Mucosa of rectum (tissue), 2 donors: ENCODE data around the gene PARG.

Experiments used
- H3K27ac ChIP-seq, 2 donors: one replicate each; pipeline ENCODE4 v1.7.0; 2013; ENCODE audit warnings: inconsistent platforms in 2 of 2, low read depth in 2 of 2, low read length in 2 of 2
- H3K27me3 ChIP-seq, 2 donors: one replicate each; pipeline ENCODE4 v1.7.0; 2013; ENCODE audit warnings: low read length in 2 of 2; ENCODE audit not compliant: control insufficient read depth in 2 of 2, insufficient read depth in 2 of 2
- H3K36me3 ChIP-seq, 2 donors: one replicate each; pipeline ENCODE4 v1.7.0; 2013; ENCODE audit warnings: low read length in 2 of 2; ENCODE audit not compliant: control insufficient read depth in 2 of 2, insufficient read depth in 2 of 2
- H3K4me1 ChIP-seq, 2 donors: one replicate each; pipeline ENCODE4 v1.7.0; 2013; ENCODE audit warnings: low read length in 2 of 2, mild to moderate bottlenecking in 1 of 2; ENCODE audit not compliant: control insufficient read depth in 2 of 2, insufficient read depth in 2 of 2
- H3K4me3 ChIP-seq, 2 donors: one replicate each; pipeline ENCODE4 v1.7.0; 2013; ENCODE audit warnings: low read length in 2 of 2
- H3K9ac ChIP-seq, 2 donors: one replicate each; pipeline ENCODE4 v1.7.0; 2013; ENCODE audit warnings: low read length in 2 of 2, low read depth in 1 of 2, mild to moderate bottlenecking in 1 of 2
- H3K9me3 ChIP-seq, 2 donors: one replicate each; pipeline ENCODE4 v1.7.0; 2013; ENCODE audit warnings: low read length in 2 of 2; ENCODE audit not compliant: control insufficient read depth in 2 of 2
- donor health status: healthy.
- donor health status: Normal muscosa, but diverticular disease.

The PARG gene

DNA sequence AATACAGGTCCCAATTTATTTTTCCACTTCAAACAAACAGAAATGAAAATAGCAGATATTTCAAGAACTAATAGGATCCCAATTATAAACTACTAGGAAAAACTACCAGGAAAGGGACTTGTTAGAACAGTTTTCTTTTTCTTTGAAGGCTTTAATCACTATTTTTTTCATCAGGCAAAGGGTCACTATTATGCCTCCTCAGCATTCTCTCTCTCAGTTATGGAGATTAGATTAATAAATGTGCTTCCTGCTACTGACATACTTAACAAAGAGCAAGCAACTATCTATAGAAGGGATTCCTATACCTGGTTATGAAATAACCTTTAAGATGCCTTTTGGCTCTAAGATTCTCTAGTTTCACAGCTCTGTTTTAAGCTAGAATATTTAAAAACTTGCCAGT is 108.7 kb downstream of the PARG start:
- Histone ChIP-seq H3K4me3 (no peak overlapping the region), H3K4me1 (peaks cover 0 to 2% of the 10 kb centered on the region in 2 donors), H3K36me3 (peaks cover 8 to 11% of the 10 kb centered on the region in 2 donors), H3K27ac (no peak overlapping the region), H3K9me3 (no peaks in the 10 kb centered on the region), H3K9ac (no peak overlapping the region), H3K27me3 (no peaks in the 10 kb centered on the region)

DNA sequence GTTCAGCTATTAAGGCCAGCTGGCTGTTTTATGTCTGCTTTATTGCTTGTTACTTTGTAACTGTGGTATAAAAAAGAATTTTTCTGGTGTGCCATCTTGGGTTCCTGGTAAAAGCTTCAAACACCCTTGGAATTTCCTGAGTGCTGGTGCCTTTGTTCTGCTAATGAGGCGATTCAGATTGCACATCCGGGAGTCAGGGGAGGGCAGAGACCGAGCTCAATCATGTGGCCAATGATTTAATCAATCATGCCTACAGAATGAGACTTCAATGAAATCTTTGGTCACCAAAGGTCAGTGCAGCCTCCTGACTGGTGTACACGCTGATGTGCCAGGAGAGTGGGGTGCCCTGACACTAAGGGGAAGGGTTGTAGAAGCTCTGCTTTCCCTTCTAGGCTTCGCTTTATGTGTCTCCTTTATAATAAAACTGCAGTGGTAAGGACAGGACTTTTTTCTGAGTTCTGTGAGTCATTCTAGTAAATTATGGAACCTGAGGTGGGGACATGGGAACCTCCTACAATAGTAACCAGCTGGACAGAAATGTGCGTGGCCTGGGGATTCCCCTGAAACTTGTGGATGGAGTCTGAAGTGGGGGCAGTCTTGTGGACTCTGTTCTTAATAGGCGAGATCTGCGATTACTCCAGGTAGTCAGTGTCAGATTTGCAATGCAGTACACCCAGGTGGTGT is 110.3 kb downstream of the PARG start:
- Histone ChIP-seq H3K27ac (no peak overlapping the region), H3K4me3 (no peak overlapping the region), H3K36me3 (peaks cover 8 to 9% of the 10 kb centered on the region in 2 donors)

DNA sequence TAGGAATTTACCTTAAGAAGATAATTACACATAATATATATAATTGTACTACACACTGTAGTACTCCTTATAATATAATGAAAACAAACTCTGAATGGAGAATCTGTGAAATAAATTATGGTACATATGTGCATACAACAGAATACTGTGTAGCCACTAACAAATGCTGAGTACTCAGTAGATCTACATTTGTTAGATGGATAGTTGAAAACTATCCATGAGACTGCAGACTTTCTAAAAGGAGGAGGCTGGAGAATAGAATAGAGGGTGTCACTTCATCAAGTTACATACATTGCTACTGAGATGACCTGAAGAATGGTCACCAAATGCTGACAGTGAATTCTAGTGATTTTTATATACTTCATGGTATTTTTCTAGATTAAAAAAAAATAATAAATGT is 111.0 kb downstream of the PARG start:
- Histone ChIP-seq H3K4me3 (no peak overlapping the region), H3K9ac (no peak overlapping the region), H3K27ac (no peak overlapping the region), H3K36me3 (peaks cover 7 to 9% of the 10 kb centered on the region in 2 donors), H3K27me3 (no peaks in the 10 kb centered on the region), H3K9me3 (no peaks in the 10 kb centered on the region), H3K4me1 (no peaks in the 10 kb centered on the region)

More for the DNA sequence above, 110.3 kb downstream of the PARG start:
- no peaks in the 10 kb centered on the region for H3K9me3 ChIP-seq
- H3K27me3 ChIP-seq = no peaks in the 10 kb centered on the region
- no peaks in the 10 kb centered on the region for H3K4me1 ChIP-seq
- H3K9ac ChIP-seq = no peak overlapping the region

DNA sequence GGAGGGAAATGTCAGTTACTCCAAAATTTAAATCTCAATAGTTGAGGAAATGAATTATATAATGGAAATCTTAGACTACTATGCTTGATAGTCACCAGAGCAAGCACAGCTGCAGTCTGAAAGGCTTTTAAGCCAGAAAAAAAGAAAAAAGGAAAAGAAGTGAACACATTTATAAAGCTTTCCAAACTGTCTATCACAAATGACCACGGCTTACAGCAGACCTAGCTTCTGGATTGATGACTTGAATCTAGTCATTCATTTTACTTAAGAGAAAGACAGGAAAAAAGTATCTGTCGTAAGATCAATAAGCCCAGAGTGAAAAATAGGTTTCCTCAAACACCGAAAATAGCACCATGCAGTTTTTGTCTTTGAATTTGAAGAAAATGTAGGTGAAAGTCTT is 111.8 kb downstream of the PARG start:
- H3K27ac ChIP-seq = no peak overlapping the region
- H3K9me3 ChIP-seq = no peaks in the 10 kb centered on the region
- H3K4me1 ChIP-seq = no peaks in the 10 kb centered on the region
- H3K36me3 ChIP-seq = peaks cover 3 to 14% of the 10 kb centered on the region in 2 donors
- H3K4me3 ChIP-seq = no peak overlapping the region
- no peaks in the 10 kb centered on the region for H3K27me3 ChIP-seq
- H3K9ac ChIP-seq = no peak overlapping the region

DNA sequence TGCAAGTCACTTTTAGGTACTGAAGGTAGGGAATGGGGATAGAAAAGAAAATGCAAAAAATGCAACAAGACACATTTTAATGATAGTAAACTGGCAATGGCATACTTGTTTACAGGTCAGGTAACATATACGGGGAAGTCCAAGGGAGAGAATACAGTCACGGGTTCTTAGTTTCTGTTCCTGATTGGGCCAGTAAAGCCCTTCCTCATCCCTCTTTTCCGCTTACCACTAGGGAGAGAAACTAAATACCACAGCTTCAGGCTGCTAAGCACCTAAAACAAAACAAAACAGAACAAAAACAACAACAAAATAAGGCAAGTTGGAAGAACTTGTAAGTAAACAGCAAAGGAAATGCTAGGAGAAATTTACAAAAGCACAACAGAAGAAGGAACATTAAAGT is 114.5 kb downstream of the PARG start:
- Histone ChIP-seq H3K9ac (no peak overlapping the region), H3K27me3 (no peaks in the 10 kb centered on the region), H3K9me3 (no peaks in the 10 kb centered on the region), H3K4me3 (no peak overlapping the region), H3K4me1 (no peaks in the 10 kb centered on the region), H3K27ac (no peak overlapping the region), H3K36me3 (peaks cover 2 to 14% of the 10 kb centered on the region in 2 donors)

DNA sequence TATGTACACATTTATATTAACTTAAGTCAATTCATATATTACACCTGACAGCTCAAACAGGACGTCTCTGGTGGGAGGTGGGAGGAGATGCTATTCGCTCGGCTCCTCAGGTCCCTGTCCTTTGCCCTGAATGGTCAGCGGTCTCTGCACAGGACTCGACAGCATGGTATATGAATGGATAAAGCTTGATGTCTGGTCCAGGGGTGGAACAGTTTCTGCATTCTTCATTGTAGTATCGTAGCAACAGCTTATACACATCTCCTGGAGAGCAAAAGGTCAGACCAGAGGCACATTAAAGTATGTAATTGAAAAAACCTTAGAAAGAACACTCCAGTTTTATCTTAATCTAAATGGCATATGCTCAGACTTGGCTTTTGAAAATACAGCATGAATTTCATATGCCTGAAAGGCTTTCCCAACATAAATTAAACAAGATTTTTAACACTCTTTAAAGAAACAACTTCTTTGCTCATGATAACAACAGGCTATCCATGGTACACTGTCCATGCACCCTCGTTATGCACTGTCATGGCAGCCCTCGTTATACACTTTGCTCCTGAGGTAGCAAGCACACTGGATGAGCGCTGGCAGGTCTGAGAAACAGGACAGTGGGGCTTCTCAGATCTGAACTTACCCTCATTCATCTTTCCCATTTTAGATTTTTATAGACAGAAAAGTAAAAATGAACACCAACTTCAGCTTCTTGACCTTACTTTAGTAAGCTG is 122.4 kb downstream of the PARG start:
- H3K4me3 ChIP-seq = no peak overlapping the region
- no peaks in the 10 kb centered on the region for H3K9me3 ChIP-seq
- H3K9ac ChIP-seq = no peak overlapping the region
- H3K27ac ChIP-seq = no peak overlapping the region
- H3K4me1 ChIP-seq = no peaks in the 10 kb centered on the region
- H3K27me3 ChIP-seq = no peaks in the 10 kb centered on the region
- H3K36me3 ChIP-seq = peaks cover 5 to 27% of the 10 kb centered on the region in 2 donors

DNA sequence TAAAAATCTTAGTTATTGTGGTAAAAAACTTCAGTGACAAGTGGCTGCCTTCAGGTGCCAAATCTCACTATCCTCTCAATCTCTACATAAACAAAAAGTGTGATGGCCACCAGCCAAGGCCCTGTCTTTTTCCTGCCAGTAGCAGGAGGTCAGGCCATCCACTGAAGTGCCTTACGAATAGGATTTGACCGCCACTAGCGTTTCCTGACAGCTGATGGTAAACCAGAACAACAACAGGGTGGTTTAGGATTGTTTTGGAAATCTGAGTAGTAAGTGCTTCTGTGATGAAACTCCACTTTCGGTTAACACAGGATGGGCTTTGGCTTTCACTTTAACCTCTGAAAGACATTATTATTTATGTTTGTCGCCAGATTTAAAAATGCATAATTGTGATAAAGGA is 124.0 kb downstream of the PARG start:
- H3K36me3 ChIP-seq = peaks cover 5 to 27% of the 10 kb centered on the region in 2 donors
- no peak overlapping the region for H3K4me3 ChIP-seq

DNA sequence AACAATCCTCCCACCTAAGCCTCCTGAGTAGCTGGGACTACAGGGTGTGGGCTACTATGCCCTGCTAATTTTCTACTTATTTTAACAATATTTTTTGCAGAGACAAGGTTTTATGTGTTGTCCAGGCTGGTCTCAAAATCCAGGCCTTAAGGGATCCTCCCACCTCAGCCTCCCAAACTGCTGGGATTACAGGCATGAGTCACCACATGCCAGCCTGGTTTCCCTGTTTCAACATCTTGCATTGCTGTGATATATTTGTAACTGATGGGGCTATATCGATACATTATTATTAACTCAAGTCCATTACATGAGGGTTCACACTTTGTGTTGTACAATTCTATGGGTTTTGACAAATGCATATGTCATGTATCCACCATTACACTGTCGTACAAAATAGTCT is 137.8 kb downstream of the PARG start:
- no peaks in the 10 kb centered on the region for H3K9me3 ChIP-seq
- H3K4me1 ChIP-seq = no peaks in the 10 kb centered on the region
- H3K36me3 ChIP-seq = no peaks in the 10 kb centered on the region
- no peaks in the 10 kb centered on the region for H3K27me3 ChIP-seq
- H3K4me3 ChIP-seq = no peak overlapping the region
- H3K27ac ChIP-seq = no peak overlapping the region
- H3K9ac ChIP-seq = no peak overlapping the region

More for the DNA sequence above, 124.0 kb downstream of the PARG start:
- Histone ChIP-seq H3K4me1 (no peaks in the 10 kb centered on the region), H3K27ac (no peak overlapping the region), H3K9me3 (no peaks in the 10 kb centered on the region), H3K27me3 (no peaks in the 10 kb centered on the region), H3K9ac (no peak overlapping the region)

DNA sequence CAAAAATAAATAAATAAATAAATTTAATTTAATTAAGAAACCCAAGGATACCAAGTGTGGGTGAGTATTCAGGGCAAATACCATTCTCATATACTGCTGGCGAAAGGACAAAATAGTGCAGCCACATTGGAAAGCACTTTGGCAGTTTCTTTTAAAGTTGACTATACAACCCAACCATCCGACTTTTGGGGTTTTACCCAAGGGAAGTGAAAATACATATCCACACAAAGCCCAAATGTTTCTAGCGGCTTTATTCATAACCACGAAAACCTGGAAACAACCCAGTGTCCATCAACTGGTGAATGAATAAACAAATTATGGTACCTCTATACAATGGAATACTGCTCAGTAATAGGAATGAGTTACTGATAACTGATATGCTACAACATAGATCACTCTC is 143.6 kb downstream of the PARG start:
- no peak overlapping the region for H3K4me3 ChIP-seq
- H3K36me3 ChIP-seq = no peaks in the 10 kb centered on the region
- H3K27ac ChIP-seq = no peak overlapping the region
- no peaks in the 10 kb centered on the region for H3K27me3 ChIP-seq
- H3K9ac ChIP-seq = no peak overlapping the region
- no peaks in the 10 kb centered on the region for H3K4me1 ChIP-seq
- H3K9me3 ChIP-seq = no peaks in the 10 kb centered on the region

DNA sequence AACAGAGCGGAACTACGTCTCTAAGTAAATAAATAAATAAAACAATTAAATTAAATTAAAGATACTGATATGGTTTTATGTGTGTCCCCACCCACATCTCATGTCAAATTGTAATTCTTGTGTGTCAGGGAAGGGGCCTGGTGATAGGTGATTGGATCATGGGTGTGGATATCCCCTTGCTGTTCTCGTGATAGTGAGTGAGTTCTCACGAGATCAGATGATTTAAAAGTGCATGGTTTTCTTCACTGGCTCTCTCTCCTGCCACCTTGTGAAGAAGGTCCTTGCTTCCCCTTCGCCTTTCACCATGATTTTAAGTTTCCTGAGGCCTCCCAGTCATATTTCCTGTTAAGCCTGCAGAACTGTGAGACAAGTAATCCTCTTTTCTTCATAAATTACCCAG is 150.7 kb downstream of the PARG start:
- Histone ChIP-seq H3K9me3 (no peaks in the 10 kb centered on the region), H3K27me3 (peaks cover 0 to 2% of the 10 kb centered on the region in 2 donors), H3K36me3 (no peaks in the 10 kb centered on the region), H3K9ac (no peak overlapping the region), H3K4me1 (no peaks in the 10 kb centered on the region), H3K27ac (no peak overlapping the region), H3K4me3 (no peak overlapping the region)
